Neural cell (in vitro differentiated cells): ENCODE data around the gene NPW. TPM values are rescaled to one million over a fixed set of nuclear protein-coding genes. Genes with fewer than 3 reads are reported as not detected.

Source experiments
- H2AFZ ChIP-seq: fragments of 200-600, 300-800 bp; sonication (generic), shearing (Covaris generic); 2 replicates; pipeline ENCODE4 v1.6.0; 2014; ENCODE audit warnings: low read depth, mild to moderate bottlenecking, antibody characterized with exemption, low read length, moderate library complexity
- H3F3A ChIP-seq: fragments of 200-600 bp; shearing (Covaris generic); 2 replicates; pipeline ENCODE4 v1.6.1; 2016; ENCODE audit warnings: mild to moderate bottlenecking, moderate library complexity, mixed read lengths, antibody characterized with exemption, low read length; ENCODE audit not compliant: insufficient read depth, poor library complexity, severe bottlenecking
- H3K27ac ChIP-seq: fragments of 200-600, 300-800 bp; sonication (generic), shearing (Covaris generic); 2 replicates; pipeline ENCODE4 v1.5.1; 2014; ENCODE audit warnings: mild to moderate bottlenecking, low read length, moderate library complexity
- H3K27me3 ChIP-seq: fragments of 300-800, 200-600 bp; sonication (generic), shearing (Covaris generic); 2 replicates; pipeline ENCODE4 v1.6.0; 2014; ENCODE audit warnings: mild to moderate bottlenecking, low read depth, low read length, moderate library complexity; ENCODE audit not compliant: insufficient read depth
- H3K36me3 ChIP-seq: fragments of 300-800, 200-600 bp; sonication (generic), shearing (Covaris generic); 2 replicates; pipeline ENCODE4 v1.5.1; 2014; ENCODE audit warnings: mild to moderate bottlenecking, antibody characterized with exemption, low read length, moderate library complexity; ENCODE audit not compliant: insufficient read depth
- H3K4me2 ChIP-seq: fragments of 300-800, 200-600 bp; sonication (generic), shearing (Covaris generic); 2 replicates; pipeline ENCODE4 v1.6.0; 2014; ENCODE audit warnings: mild to moderate bottlenecking, low read length
- H3K4me3 ChIP-seq: fragments of 300-800, 200-600 bp; sonication (generic), shearing (Covaris generic); 2 replicates; pipeline ENCODE4 v1.5.1; 2014; ENCODE audit warnings: mild to moderate bottlenecking, low read length, moderate library complexity
- H3K79me2 ChIP-seq: fragments of 200-600 bp; shearing (Covaris generic); replicated peaks from 2 replicates; pipeline ENCODE4 v1.6.0; 2014; ENCODE audit warnings: mild to moderate bottlenecking, low read length, moderate library complexity; ENCODE audit not compliant: insufficient read depth
- H3K9ac ChIP-seq: fragments of 300-800, 200-600 bp; sonication (generic), shearing (Covaris generic); 2 replicates; pipeline ENCODE4 v1.6.1; 2016; ENCODE audit warnings: mild to moderate bottlenecking, low read length, mixed read lengths
- H3K9me2 ChIP-seq: fragments of 200-600 bp; shearing (Covaris generic); 2 replicates; pipeline ENCODE4 v1.6.1; 2016; ENCODE audit warnings: mild to moderate bottlenecking, low read length, mixed read lengths; ENCODE audit not compliant: insufficient read depth
- H3K9me3 ChIP-seq: fragments of 200-600, 300-800 bp; sonication (generic), shearing (Covaris generic); 2 replicates; pipeline ENCODE4 v1.6.1; 2016; ENCODE audit warnings: mild to moderate bottlenecking, mixed run types, low read length, moderate library complexity, mixed read lengths
- H4K20me1 ChIP-seq: fragments of 200-600 bp; shearing (Covaris generic); 2 replicates; pipeline ENCODE4 v1.6.1; 2016; ENCODE audit warnings: mild to moderate bottlenecking, mixed run types; ENCODE audit not compliant: insufficient read depth
- CTCF ChIP-seq: fragments of 450-650 bp; IDR thresholded peaks from 2 replicates; pipeline ENCODE4 v1.5.1; 2014; ENCODE audit warnings: antibody characterized with exemption, mild to moderate bottlenecking, moderate library complexity; ENCODE audit not compliant: poor library complexity, severe bottlenecking
- EP300 ChIP-seq: fragments of 450-650 bp; conservative IDR thresholded peaks from 2 replicates; pipeline ENCODE4 v1.6.1; 2014; ENCODE audit warnings: antibody characterized with exemption, mild to moderate bottlenecking, moderate library complexity; ENCODE audit not compliant: poor library complexity, severe bottlenecking
- EZH2 ChIP-seq: fragments of 200-600, 300-800 bp; shearing (Covaris generic), sonication (generic); IDR thresholded peaks from 2 replicates; pipeline ENCODE4 v1.6.1; 2014; ENCODE audit warnings: antibody characterized with exemption, low read length, borderline replicate concordance, mild to moderate bottlenecking; ENCODE audit not compliant: insufficient read depth, poor library complexity, severe bottlenecking
- MXI1 ChIP-seq: fragments of 450-650 bp; conservative IDR thresholded peaks from 2 replicates; pipeline ENCODE4 v1.6.1; 2014; ENCODE audit warnings: antibody characterized with exemption, mild to moderate bottlenecking; ENCODE audit not compliant: poor library complexity, severe bottlenecking
- POLR2AphosphoS5 ChIP-seq: IDR thresholded peaks from 2 replicates; pipeline ENCODE4 v1.6.1; 2012
- RAD21 ChIP-seq: fragments of 450-650 bp; conservative IDR thresholded peaks from 2 replicates; pipeline ENCODE4 v1.6.1; 2014; ENCODE audit warnings: antibody characterized with exemption, mild to moderate bottlenecking, moderate library complexity
- SMC3 ChIP-seq: fragments of 450-650 bp; conservative IDR thresholded peaks from 2 replicates; pipeline ENCODE4 v1.6.1; 2014; ENCODE audit warnings: antibody characterized with exemption, mild to moderate bottlenecking, moderate library complexity; ENCODE audit not compliant: poor library complexity
- TAF1 ChIP-seq: IDR thresholded peaks from 2 replicates; pipeline ENCODE4 v1.6.1; 2012; ENCODE audit warnings: low read depth
- polyA plus RNA-seq: library from polyadenylated mRNA; depleted of rRNA; stranded (reverse); fragments of >200 nt; gene quantifications from 2 replicates; pipeline ENCODE4 v1.2.3, GENCODE V29; 2014
- TF ChIP-seq, protein P1 (sequence below): IDR thresholded peaks from 2 replicates; pipeline ENCODE4 v1.6.1; 2012; ENCODE audit warnings: borderline replicate concordance

The NPW gene
- polyA plus RNA-seq, 1 donor from 2014 or later = not detected

- no peaks in the 10 kb centered on the region for H3K9me2 ChIP-seq
- no peaks in the 10 kb centered on the region for H3K36me3 ChIP-seq
- TF ChIP-seq EZH2 (no peak), RAD21 (no peak), EP300 (no peak), POLR2AphosphoS5 (no peak), TAF1 (no peak), CTCF (no peak), MXI1 (no peak), SMC3 (no peak)
- TF ChIP-seq, protein P1, sequence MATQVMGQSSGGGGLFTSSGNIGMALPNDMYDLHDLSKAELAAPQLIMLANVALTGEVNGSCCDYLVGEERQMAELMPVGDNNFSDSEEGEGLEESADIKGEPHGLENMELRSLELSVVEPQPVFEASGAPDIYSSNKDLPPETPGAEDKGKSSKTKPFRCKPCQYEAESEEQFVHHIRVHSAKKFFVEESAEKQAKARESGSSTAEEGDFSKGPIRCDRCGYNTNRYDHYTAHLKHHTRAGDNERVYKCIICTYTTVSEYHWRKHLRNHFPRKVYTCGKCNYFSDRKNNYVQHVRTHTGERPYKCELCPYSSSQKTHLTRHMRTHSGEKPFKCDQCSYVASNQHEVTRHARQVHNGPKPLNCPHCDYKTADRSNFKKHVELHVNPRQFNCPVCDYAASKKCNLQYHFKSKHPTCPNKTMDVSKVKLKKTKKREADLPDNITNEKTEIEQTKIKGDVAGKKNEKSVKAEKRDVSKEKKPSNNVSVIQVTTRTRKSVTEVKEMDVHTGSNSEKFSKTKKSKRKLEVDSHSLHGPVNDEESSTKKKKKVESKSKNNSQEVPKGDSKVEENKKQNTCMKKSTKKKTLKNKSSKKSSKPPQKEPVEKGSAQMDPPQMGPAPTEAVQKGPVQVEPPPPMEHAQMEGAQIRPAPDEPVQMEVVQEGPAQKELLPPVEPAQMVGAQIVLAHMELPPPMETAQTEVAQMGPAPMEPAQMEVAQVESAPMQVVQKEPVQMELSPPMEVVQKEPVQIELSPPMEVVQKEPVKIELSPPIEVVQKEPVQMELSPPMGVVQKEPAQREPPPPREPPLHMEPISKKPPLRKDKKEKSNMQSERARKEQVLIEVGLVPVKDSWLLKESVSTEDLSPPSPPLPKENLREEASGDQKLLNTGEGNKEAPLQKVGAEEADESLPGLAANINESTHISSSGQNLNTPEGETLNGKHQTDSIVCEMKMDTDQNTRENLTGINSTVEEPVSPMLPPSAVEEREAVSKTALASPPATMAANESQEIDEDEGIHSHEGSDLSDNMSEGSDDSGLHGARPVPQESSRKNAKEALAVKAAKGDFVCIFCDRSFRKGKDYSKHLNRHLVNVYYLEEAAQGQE = no peak
- H4K20me1 ChIP-seq = no peaks in the 10 kb centered on the region
- H3K27ac ChIP-seq = no peak overlapping the region
- H2AFZ ChIP-seq = no peak overlapping the region
- H3K9ac ChIP-seq = no peak overlapping the region
- no peak overlapping the region for H3K4me2 ChIP-seq
- H3K9me3 ChIP-seq = no peaks in the 10 kb centered on the region
- no peaks in the 10 kb centered on the region for H3K79me2 ChIP-seq
- no peak overlapping the region for H3K4me3 ChIP-seq
- H3F3A ChIP-seq = no peaks in the 10 kb centered on the region
- no peaks in the 10 kb centered on the region for H3K27me3 ChIP-seq
Measured at GRCh38 chr16:2036200-2036966, 16.8 kb downstream of the NPW start.

- Histone ChIP-seq H3K4me3 (no peak overlapping the region), H3K36me3 (no peaks in the 10 kb centered on the region)
Measured at GRCh38 chr16:2037115-2037514, 17.5 kb downstream of the NPW start.

More at GRCh38 chr16:2037115-2037514, 17.5 kb downstream of the NPW start:
- H3K4me2 ChIP-seq = no peak overlapping the region
- no peak overlapping the region for H3K9ac ChIP-seq
- no peaks in the 10 kb centered on the region for H3K79me2 ChIP-seq
- H3K27ac ChIP-seq = no peak overlapping the region
- no peaks in the 10 kb centered on the region for H3K9me2 ChIP-seq
- H2AFZ ChIP-seq = no peak overlapping the region
- H3K9me3 ChIP-seq = no peaks in the 10 kb centered on the region
- TF ChIP-seq RAD21 (no peak), POLR2AphosphoS5 (no peak), TAF1 (no peak), CTCF (no peak), EZH2 (no peak), EP300 (no peak), MXI1 (no peak), SMC3 (no peak)
- TF ChIP-seq, protein P1 = no peak
- no peaks in the 10 kb centered on the region for H3F3A ChIP-seq
- no peaks in the 10 kb centered on the region for H4K20me1 ChIP-seq
- no peaks in the 10 kb centered on the region for H3K27me3 ChIP-seq
